Measurements from ENCODE around the gene FUT6. TPM values are rescaled to one million over a fixed set of nuclear protein-coding genes. Genes with fewer than 3 reads are reported as not detected.

Gene FUT6
- total RNA-seq, 1 experiment from 2014 or later = not detected

DNA sequence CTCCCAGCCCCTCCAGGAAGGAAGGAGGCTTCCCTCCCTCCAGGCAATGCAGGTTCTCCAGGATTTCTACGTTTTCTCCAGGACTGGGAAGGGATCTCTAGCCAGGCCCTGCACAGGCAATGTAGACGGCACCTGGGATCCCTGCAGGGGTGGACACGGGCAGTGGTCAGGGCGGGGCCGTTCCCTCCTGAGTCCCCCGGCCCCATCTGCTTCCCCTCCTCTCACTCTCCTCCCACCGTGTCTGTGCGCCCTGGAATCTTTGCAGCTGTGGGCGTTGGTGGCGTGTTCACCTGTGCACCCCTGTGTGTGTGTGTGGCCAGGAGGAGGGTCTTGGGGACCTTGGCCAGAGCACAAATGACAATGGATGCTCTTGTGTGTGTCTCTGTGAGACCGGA lies 24.7 kb downstream of the FUT6 start:
- no peak for DNase-seq (ENCODE audit: low spot score)
- Histone ChIP-seq H3K9me3 (ENCODE audit: low read depth, low read length, poor library complexity, severe bottlenecking) (no peaks in the 10 kb centered on the region), H3K36me3 (ENCODE audit: insufficient read depth, low read length, poor library complexity, severe bottlenecking) (no peaks in the 10 kb centered on the region), H3K4me3 (ENCODE audit: low read depth, low read length, poor library complexity, severe bottlenecking) (no peak overlapping the region), H3K4me1 (ENCODE audit: insufficient read depth, low read length, poor library complexity, severe bottlenecking) (no peaks in the 10 kb centered on the region), H3K27ac (ENCODE audit: low read depth, low read length, poor library complexity, severe bottlenecking) (no peak overlapping the region), H3K27me3 (replicated peaks; ENCODE audit: insufficient read depth, low read depth, low read length, poor library complexity) (no peaks in the 10 kb centered on the region)
- BruUV-seq (replicated peaks) = no TSS peak
- TF ChIP-seq, protein P1, sequence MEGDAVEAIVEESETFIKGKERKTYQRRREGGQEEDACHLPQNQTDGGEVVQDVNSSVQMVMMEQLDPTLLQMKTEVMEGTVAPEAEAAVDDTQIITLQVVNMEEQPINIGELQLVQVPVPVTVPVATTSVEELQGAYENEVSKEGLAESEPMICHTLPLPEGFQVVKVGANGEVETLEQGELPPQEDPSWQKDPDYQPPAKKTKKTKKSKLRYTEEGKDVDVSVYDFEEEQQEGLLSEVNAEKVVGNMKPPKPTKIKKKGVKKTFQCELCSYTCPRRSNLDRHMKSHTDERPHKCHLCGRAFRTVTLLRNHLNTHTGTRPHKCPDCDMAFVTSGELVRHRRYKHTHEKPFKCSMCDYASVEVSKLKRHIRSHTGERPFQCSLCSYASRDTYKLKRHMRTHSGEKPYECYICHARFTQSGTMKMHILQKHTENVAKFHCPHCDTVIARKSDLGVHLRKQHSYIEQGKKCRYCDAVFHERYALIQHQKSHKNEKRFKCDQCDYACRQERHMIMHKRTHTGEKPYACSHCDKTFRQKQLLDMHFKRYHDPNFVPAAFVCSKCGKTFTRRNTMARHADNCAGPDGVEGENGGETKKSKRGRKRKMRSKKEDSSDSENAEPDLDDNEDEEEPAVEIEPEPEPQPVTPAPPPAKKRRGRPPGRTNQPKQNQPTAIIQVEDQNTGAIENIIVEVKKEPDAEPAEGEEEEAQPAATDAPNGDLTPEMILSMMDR (conservative IDR thresholded peaks at IDR 0.05; ENCODE audit: low read depth, low read length) = no peak
- no peak for TF ChIP-seq EZH2 (IDR thresholded peaks at IDR 0.05; ENCODE audit: borderline replicate concordance, low read depth, low read length, poor library complexity, severe bottlenecking)
- intact Hi-C loops (cut with micrococcal nuclease; ENCODE audit: unreplicated experiment) = no loop called here
- POLR2A ChIA-PET (ENCODE audit: low non-redundant PET) = no interaction called here
- CTCF ChIA-PET = no interaction called here

DNA sequence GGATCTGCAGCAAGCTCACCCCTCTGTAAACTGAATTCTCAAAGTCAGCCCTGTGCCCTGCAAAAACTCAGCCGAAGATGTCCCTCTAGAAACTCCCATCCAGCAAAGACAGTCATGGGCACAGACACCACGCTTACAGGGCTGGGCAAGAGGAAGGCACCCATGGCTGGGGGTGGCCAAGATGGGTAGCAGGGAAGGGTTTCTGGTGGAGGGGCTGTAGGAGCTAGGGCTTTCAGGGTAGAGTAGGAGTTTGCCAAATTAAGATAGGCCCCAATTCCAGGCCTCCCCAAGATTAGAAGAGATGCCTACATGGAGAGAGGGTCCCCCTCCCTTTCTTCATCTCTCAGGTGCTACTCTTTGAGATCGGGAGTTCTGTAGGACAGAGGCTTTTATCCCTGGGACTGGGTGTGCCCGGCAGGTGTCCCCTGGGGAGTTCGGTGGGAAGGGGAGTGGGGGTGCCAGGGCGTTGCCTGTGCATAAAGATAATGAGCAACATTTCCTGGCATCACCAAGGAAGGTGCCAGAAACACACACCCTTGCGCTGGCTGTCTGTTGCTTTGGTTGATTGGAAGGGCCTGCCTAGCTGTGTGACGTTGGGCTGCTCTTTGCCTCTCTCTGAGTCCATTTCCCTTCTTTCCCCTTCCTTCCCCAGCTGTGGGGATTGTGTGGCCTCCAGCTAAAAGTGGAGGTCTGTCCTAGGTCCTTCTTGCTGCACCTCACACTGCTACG lies 25.2 kb downstream of the FUT6 start:
- intact Hi-C loops (cut with micrococcal nuclease; ENCODE audit: unreplicated experiment) = no loop called here
- ChIA-PET CTCF (no interaction called here), POLR2A (ENCODE audit: low non-redundant PET) (no interaction called here)
- Histone ChIP-seq H3K36me3 (ENCODE audit: insufficient read depth, low read length, poor library complexity, severe bottlenecking) (no peaks in the 10 kb centered on the region), H3K27ac (ENCODE audit: low read depth, low read length, poor library complexity, severe bottlenecking) (no peak overlapping the region), H3K4me3 (ENCODE audit: low read depth, low read length, poor library complexity, severe bottlenecking) (no peak overlapping the region), H3K27me3 (replicated peaks; ENCODE audit: insufficient read depth, low read depth, low read length, poor library complexity) (no peaks in the 10 kb centered on the region), H3K9me3 (ENCODE audit: low read depth, low read length, poor library complexity, severe bottlenecking) (no peaks in the 10 kb centered on the region), H3K4me1 (ENCODE audit: insufficient read depth, low read length, poor library complexity, severe bottlenecking) (no peaks in the 10 kb centered on the region)
- TF ChIP-seq EZH2 (IDR thresholded peaks at IDR 0.05; ENCODE audit: borderline replicate concordance, low read depth, low read length, poor library complexity, severe bottlenecking) = no peak
- TF ChIP-seq, protein P1 (conservative IDR thresholded peaks at IDR 0.05; ENCODE audit: low read depth, low read length) = no peak
- no peak for DNase-seq (ENCODE audit: low spot score)
- no TSS peak for BruUV-seq (replicated peaks)

DNA sequence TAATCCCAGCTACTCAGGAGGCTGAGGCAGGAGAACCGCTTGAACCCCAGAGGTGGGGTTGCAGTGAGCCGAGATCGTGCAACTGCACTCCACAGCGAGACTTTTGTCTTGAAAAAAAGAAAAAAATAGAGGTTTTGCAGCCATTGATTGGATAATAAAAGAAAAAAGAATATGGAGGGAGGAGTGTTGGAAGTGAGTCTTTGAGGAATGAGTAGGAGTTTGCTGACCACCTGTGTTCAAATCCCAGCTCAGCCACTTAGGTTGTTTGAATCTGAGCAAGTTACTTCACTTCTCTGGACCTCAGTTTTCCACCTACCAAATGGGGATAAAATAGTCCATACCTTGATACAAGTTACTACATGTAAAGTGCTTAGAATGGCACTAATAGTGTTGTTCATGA lies 28.4 kb downstream of the FUT6 start:
- no peaks in the 10 kb centered on the region for H3K27me3 ChIP-seq (replicated peaks; ENCODE audit: insufficient read depth, low read depth, low read length, poor library complexity)
- no peak overlapping the region for H3K27ac ChIP-seq (ENCODE audit: low read depth, low read length, poor library complexity, severe bottlenecking)
- DNase-seq (ENCODE audit: low spot score) = no peak
- ChIA-PET CTCF (no interaction called here), POLR2A (ENCODE audit: low non-redundant PET) (interaction anchor here (0.6 kb wide), 1 partner anchor 11 kb away, joined by 3 read pairs; no protein-coding TSS in a partner anchor)
- no peak overlapping the region for H3K4me3 ChIP-seq (ENCODE audit: low read depth, low read length, poor library complexity, severe bottlenecking)
- H3K36me3 ChIP-seq (ENCODE audit: insufficient read depth, low read length, poor library complexity, severe bottlenecking) = no peaks in the 10 kb centered on the region
- peaks cover 3% of the 10 kb centered on the region for H3K4me1 ChIP-seq (ENCODE audit: insufficient read depth, low read length, poor library complexity, severe bottlenecking)
- TF ChIP-seq EZH2 (IDR thresholded peaks at IDR 0.05; ENCODE audit: borderline replicate concordance, low read depth, low read length, poor library complexity, severe bottlenecking) = no peak
- TF ChIP-seq, protein P1 (conservative IDR thresholded peaks at IDR 0.05; ENCODE audit: low read depth, low read length) = no peak
- BruUV-seq (replicated peaks) = no TSS peak
- intact Hi-C loops (cut with micrococcal nuclease; ENCODE audit: unreplicated experiment) = no loop called here
- no peaks in the 10 kb centered on the region for H3K9me3 ChIP-seq (ENCODE audit: low read depth, low read length, poor library complexity, severe bottlenecking)

Data from A673 (cell line).